Measurements from ENCODE around the gene SCN10A. TPM values are rescaled to one million over a fixed set of nuclear protein-coding genes. Genes with fewer than 3 reads are reported as not detected.

Gene SCN10A
- total and polyA plus RNA-seq, 9 of the 15 experiments (the other 6 are each of a cell fraction or from before 2014, with no cell fraction given), result not detected

- no peak for FAIRE-seq
- DNase-seq (ENCODE audit: extremely low read depth in 1 of 4, low spot score in 3 of 4), result no peak
- no peaks in the 10 kb centered on the region for H3K9me1 ChIP-seq (ENCODE audit: control insufficient read depth, insufficient read depth, low read length)
- H3K27me3 ChIP-seq (ENCODE audit: control insufficient read depth in 2 of 2, insufficient read depth in 2 of 2, low read length in 2 of 2), result peaks cover 0 to 8% of the 10 kb centered on the region in 2 experiments; a peak in 2 of 5 replicates
- no peak overlapping the region for H2AFZ ChIP-seq (ENCODE audit: low read depth, low read length)
- no TSS peak for BruUV-seq (replicated peaks)
- H4K20me1 ChIP-seq (replicated peaks; ENCODE audit: control insufficient read depth, insufficient read depth, low read length), result no peaks in the 10 kb centered on the region
- H3K27ac ChIP-seq (ENCODE audit: extremely low read depth, low read depth, low read length), result no peak overlapping the region
- ChIA-PET POLR2A (no interaction called here), CTCF (ENCODE audit: low intra/inter-chr PET ratio) (interaction anchor here (1.0 kb wide), 1 partner anchor 321 kb away, joined by 4 read pairs; no protein-coding TSS in a partner anchor)
- no peak overlapping the region for H3K4me3 ChIP-seq
- no peaks in the 10 kb centered on the region for H3K4me1 ChIP-seq (replicated peaks in 1 of 2; ENCODE audit: control insufficient read depth in 2 of 2, insufficient read depth in 2 of 2, low read length in 2 of 2)
- intact Hi-C loops (cut with micrococcal nuclease) (loop anchor here (5.0 to 10.0 kb wide), 4 partner anchors 185 to 348 kb away; partner anchors contain the start of gene EXOG), in situ Hi-C loops (cut with MboI) (loop anchor here (5.0 kb wide), 1 partner anchor 195 kb away; the partner anchor contains the start of gene SCN5A)
- no peaks in the 10 kb centered on the region for H3K9me3 ChIP-seq (replicated peaks; ENCODE audit: control insufficient read depth, insufficient read depth, low read depth, low read length)
- ATAC-seq, result no peak
- no peaks in the 10 kb centered on the region for H3K36me3 ChIP-seq (ENCODE audit: control insufficient read depth, insufficient read depth, low read length)
- H3K4me2 ChIP-seq (ENCODE audit: insufficient read depth, low read length), result no peak overlapping the region
- WGBS (ENCODE audit: insufficient coverage, low coverage, missing lambda C conversion rate), result 1% methylated on average over 4 of the region's 4 CpGs
- TF ChIP-seq TEAD2 (tag; IDR thresholded peaks at IDR 0.05), result no peak
- peak; percentile 14; the same call in 1 of the 2 replicates for TF ChIP-seq RFX1 (IDR thresholded peaks at IDR 0.05)
- TF ChIP-seq PHF20 (IDR thresholded peaks at IDR 0.05; ENCODE audit: partially characterized antibody), result no peak
- no peak for TF ChIP-seq ZNF212 (CRISPR knock-in tag; IDR thresholded peaks at IDR 0.05)
- TF ChIP-seq RNF2 (IDR thresholded peaks at IDR 0.05), result no peak
- no peak for TF ChIP-seq POLR2H (tag; IDR thresholded peaks at IDR 0.05; ENCODE audit: low read depth)
- no peak for TF ChIP-seq ATF3 (IDR thresholded peaks at IDR 0.05)
- TF ChIP-seq ATF3 (CRISPR knock-in tag; conservative IDR thresholded peaks at IDR 0.05), result no peak
- H3K79me2 ChIP-seq (ENCODE audit: control insufficient read depth, insufficient read depth, low read length), result no peaks in the 10 kb centered on the region
- no peak overlapping the region for H3K9ac ChIP-seq (ENCODE audit: insufficient read depth in 1 of 2, low read depth in 2 of 2, low read length in 2 of 2)
Observed at GRCh38 chr3:38842266-38842965, 26.4 kb upstream of the SCN10A start.
